ENCODE measurements around the gene PKD2L2. TPM values are rescaled to one million over a fixed set of nuclear protein-coding genes. Genes with fewer than 3 reads are reported as not detected.
A peak's percentile ranks its signal among the peaks of the same experiment; 100 is the strongest.

The PKD2L2 gene
- total and polyA plus RNA-seq, 10 of the 15 experiments (the other 5 are each of a cell fraction or from before 2014, with no cell fraction given), result 0.11 to 0.86 (median 0.26) TPM; not detected in 4

DNA sequence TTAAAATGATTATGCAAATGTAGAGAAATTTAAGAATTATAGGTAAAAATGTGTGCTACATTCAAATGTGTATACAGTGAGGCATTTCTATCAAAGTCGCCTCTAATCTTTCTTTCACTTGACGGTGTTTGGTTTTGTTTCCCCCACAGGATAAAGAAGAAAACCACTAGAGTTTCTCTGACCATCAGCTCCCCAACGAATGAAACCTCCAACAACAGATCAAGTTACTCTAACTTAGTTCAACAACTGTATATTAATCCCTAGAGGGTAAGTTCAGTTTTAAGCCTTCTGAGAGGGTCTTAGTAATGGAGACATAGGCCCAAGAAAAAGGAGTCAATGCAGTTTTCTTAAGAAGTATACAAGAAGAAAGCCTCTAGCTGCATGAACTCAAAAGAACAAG lies 33.1 kb upstream of the PKD2L2 start (continued):
- TF ChIP-seq CREB1 (IDR thresholded peaks at IDR 0.05; ENCODE audit: low read depth) (no peak), WRNIP1 (IDR thresholded peaks at IDR 0.05; ENCODE audit: borderline replicate concordance, low read depth, low read length) (no peak)

DNA sequence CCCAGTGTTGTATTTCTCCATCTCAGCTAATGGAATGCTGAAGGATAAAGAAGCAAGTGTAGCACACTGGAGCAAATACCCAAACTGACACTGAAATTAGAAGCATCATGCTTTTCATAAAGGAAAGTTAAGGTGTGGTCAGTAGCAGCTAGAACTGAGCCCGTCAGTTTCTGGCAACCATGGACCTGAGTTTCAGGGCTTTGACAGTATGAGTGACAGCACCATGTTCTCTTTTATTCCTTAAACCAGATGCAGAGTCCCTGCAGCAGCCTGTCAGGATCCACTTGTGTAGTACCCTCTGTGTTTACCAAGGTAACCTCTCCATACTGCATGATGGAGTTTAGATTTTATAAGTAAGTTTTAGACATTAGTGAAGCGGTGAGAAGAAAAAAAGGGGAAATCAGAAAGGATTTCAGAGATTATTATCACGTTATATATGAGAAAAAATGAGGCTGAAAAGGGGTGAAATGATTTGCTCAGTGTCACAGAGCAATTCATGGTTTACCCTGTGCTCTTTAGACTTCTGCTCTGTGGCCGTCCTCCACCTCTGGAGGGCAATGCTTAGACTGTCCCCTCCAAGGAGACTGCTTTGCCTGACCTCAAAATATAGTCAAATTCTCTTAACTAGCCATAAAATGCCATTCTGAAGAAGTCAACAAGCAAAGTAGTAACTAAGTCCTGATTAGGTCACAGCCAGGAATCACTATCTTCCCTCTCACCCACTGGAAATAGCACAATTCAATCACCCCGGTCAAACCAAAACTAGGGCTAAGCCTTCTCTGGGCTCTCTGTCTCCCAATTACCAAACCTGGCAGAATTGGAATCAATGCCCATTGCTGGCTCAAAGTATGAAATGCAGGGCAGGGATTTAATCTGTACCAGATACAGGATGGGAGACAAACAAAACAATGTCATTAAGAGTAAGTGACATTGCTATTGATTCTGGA lies 32.1 kb upstream of the PKD2L2 start:
- WGBS (ENCODE audit: insufficient coverage, insufficient replicate concordance, low lambda C conversion rate, missing lambda C conversion rate), result 40% methylated on average over 5 of the region's 5 CpGs
- peak; percentile 31 for FAIRE-seq
- ChIA-PET SMC1A (ENCODE audit: uncharacterized antibody, unreplicated experiment) (interaction anchor here (0.7 to 3.9 kb wide), 9 partner anchors 9 to 172 kb away, joined by 3 to 25 read pairs (median 3); partner anchors contain the start of gene PKD2L2), RAD21 (ENCODE audit: unreplicated experiment) (interaction anchor here (1.1 to 3.4 kb wide), 5 partner anchors 9 to 114 kb away, joined by 3 to 28 read pairs (median 6); partner anchors contain the start of gene PKD2L2), POLR2A (interaction anchor here (0.6 to 3.5 kb wide), 3 partner anchors 31 to 173 kb away, joined by 3 to 26 read pairs (median 4); partner anchors contain the start of gene PKD2L2), CTCF (interaction anchor here (1.1 to 1.8 kb wide), 5 partner anchors 8 to 78 kb away, joined by 4 to 12 read pairs (median 5); partner anchors contain the start of gene PKD2L2)
- peak overlapping the region; percentile 11 for H3K27ac ChIP-seq (ENCODE audit: control insufficient read depth, insufficient read depth)
- TF ChIP-seq STAT1 (conservative IDR thresholded peaks at IDR 0.05), result no peak
- no peak for TF ChIP-seq CHD2 (IDR thresholded peaks at IDR 0.05; ENCODE audit: borderline replicate concordance, low read depth, low read length)
- TF ChIP-seq ZZZ3 (IDR thresholded peaks at IDR 0.05; ENCODE audit: control insufficient read depth, insufficient read length, low read depth), result no peak
- TF ChIP-seq HCFC1 (IDR thresholded peaks at IDR 0.05; ENCODE audit: low read length), result no peak
- no peak for TF ChIP-seq KAT2A (conservative IDR thresholded peaks at IDR 0.05; ENCODE audit: control insufficient read depth, low read depth, low read length)
- TF ChIP-seq ZNF384 (IDR thresholded peaks at IDR 0.05; ENCODE audit: borderline replicate concordance, low read depth, low read length), result no peak
- TF ChIP-seq, protein P1, sequence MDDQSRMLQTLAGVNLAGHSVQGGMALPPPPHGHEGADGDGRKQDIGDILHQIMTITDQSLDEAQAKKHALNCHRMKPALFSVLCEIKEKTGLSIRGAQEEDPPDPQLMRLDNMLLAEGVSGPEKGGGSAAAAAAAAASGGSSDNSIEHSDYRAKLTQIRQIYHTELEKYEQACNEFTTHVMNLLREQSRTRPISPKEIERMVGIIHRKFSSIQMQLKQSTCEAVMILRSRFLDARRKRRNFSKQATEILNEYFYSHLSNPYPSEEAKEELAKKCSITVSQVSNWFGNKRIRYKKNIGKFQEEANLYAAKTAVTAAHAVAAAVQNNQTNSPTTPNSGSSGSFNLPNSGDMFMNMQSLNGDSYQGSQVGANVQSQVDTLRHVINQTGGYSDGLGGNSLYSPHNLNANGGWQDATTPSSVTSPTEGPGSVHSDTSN (IDR thresholded peaks at IDR 0.05; ENCODE audit: insufficient replicate concordance, low read depth, low read length), result peak; percentile 52
- TF ChIP-seq, protein P2, sequence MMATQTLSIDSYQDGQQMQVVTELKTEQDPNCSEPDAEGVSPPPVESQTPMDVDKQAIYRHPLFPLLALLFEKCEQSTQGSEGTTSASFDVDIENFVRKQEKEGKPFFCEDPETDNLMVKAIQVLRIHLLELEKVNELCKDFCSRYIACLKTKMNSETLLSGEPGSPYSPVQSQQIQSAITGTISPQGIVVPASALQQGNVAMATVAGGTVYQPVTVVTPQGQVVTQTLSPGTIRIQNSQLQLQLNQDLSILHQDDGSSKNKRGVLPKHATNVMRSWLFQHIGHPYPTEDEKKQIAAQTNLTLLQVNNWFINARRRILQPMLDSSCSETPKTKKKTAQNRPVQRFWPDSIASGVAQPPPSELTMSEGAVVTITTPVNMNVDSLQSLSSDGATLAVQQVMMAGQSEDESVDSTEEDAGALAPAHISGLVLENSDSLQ (IDR thresholded peaks at IDR 0.05), result peak; percentile 77
- no peak for TF ChIP-seq RFX5 (IDR thresholded peaks at IDR 0.05; ENCODE audit: low read depth, low read length)
- no peak for TF ChIP-seq EED (IDR thresholded peaks at IDR 0.05; ENCODE audit: low read depth)
- no peaks in the 10 kb centered on the region for H3K27me3 ChIP-seq (replicated peaks in 1 of 2; ENCODE audit: control insufficient read depth in 2 of 2, insufficient read depth in 2 of 2, low read length in 1 of 2)
- no peak overlapping the region for H3K9ac ChIP-seq (ENCODE audit: control insufficient read depth, insufficient read depth, low read length)
- H3K4me3 ChIP-seq, result no peak overlapping the region
- no peak for DNase-seq (ENCODE audit: low read depth, low spot score)
- H3K36me3 ChIP-seq (ENCODE audit: control insufficient read depth in 2 of 2, insufficient read depth in 2 of 2, low read length in 1 of 2), result no peaks in the 10 kb centered on the region
- H3K4me2 ChIP-seq (ENCODE audit: control insufficient read depth, insufficient read depth), result peak overlapping the region; percentile 1
- peaks cover 9% of the 10 kb centered on the region for H3K9me3 ChIP-seq (replicated peaks; ENCODE audit: control insufficient read depth, insufficient read depth, low read length)
- peak; percentile 64 for ATAC-seq
- BruUV-seq (replicated peaks), result no TSS peak
- H4K20me1 ChIP-seq (ENCODE audit: control insufficient read depth, insufficient read depth), result no peaks in the 10 kb centered on the region
- intact Hi-C loops (cut with micrococcal nuclease; ENCODE audit: unreplicated experiment) (loop anchor here (1.0 to 2.0 kb wide), 2 partner anchors 32 to 105 kb away; partner anchors contain the start of gene PKD2L2), in situ Hi-C loops (cut with MboI) (no loop called here)
- no peaks in the 10 kb centered on the region for H3K79me2 ChIP-seq (ENCODE audit: control insufficient read depth, insufficient read depth, low read length)
- H3K4me1 ChIP-seq (ENCODE audit: control insufficient read depth, insufficient read depth, low read length), result peaks cover 29% of the 10 kb centered on the region
- H2AFZ ChIP-seq (ENCODE audit: control insufficient read depth, low read depth, low read length), result peak overlapping the region; percentile 20
